ENCODE measurements around the gene MAML1.
A peak's percentile ranks its signal among the peaks of the same experiment; 100 is the strongest.
"Not testable (repeated sequence)": the region's sequence is repeated elsewhere in the genome, so short reads cannot be mapped to it uniquely, and the experiment has no call there.

Gene MAML1

DNA sequence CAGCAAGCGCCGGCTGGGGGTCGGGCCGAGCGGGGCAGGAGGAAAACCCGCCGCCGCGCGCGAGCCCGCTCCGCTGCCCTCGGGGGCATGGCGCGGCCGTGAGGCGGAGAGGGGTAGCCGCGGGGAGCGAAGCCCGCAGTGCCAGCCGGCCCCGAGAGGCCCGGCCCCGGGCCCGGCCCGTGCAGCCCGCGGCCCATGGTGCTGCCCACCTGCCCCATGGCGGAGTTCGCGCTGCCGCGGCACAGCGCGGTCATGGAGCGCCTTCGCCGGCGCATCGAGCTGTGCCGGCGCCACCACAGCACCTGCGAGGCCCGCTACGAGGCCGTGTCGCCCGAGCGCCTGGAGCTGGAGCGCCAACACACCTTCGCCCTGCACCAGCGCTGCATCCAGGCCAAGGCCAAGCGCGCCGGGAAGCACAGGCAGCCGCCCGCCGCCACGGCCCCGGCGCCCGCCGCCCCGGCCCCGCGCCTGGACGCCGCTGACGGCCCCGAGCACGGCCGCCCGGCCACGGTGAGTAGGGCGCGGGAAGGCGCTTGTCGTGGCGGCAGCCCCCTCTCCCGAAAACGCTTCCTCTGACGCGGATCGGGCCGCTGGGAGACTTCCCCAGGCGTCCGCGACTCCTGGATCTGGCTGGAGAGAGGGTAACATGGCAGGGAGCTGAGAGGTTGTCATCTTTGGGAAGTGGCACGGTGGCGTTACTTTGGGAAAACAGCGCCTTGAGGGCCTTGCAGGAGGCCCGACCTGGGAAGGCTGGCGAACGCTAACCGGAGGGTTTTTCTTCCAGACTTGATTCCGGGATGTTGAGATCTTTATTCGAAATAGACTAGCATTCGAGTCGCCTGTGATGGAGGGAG lies 523 bp downstream of the MAML1 start:
- TF ChIP-seq, protein P1, sequence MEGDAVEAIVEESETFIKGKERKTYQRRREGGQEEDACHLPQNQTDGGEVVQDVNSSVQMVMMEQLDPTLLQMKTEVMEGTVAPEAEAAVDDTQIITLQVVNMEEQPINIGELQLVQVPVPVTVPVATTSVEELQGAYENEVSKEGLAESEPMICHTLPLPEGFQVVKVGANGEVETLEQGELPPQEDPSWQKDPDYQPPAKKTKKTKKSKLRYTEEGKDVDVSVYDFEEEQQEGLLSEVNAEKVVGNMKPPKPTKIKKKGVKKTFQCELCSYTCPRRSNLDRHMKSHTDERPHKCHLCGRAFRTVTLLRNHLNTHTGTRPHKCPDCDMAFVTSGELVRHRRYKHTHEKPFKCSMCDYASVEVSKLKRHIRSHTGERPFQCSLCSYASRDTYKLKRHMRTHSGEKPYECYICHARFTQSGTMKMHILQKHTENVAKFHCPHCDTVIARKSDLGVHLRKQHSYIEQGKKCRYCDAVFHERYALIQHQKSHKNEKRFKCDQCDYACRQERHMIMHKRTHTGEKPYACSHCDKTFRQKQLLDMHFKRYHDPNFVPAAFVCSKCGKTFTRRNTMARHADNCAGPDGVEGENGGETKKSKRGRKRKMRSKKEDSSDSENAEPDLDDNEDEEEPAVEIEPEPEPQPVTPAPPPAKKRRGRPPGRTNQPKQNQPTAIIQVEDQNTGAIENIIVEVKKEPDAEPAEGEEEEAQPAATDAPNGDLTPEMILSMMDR (IDR thresholded peaks at IDR 0.05; ENCODE audit: insufficient read depth, low read depth, low read length, missing control alignments), result no peak
- DNase-seq (ENCODE audit: low read depth), result peak; percentile 50
- peak overlapping the region; percentile 98 for H3K4me3 ChIP-seq (ENCODE audit: low read depth, low read length)

DNA sequence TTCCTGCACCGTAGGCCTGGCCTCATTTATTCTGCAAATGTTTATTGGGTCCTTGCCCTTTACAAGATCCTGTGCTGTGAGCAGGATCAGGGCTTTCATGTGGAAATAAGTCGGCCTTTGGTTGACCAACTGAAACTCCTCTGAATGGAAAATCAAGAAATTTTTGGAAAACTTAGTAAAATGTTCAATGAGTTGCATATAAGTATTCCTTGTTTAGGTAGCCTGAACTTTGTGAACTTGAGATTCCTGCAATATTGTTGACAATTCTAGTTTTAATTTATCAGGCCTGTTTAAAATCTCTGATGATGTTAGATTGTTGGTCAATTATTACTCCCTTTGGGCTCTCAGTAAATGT lies 1.1 kb downstream of the MAML1 start:
- H3K4me3 ChIP-seq (ENCODE audit: low read depth, low read length), result peak overlapping the region; percentile 98
- TF ChIP-seq, protein P1 (IDR thresholded peaks at IDR 0.05; ENCODE audit: insufficient read depth, low read depth, low read length, missing control alignments), result no peak
- DNase-seq (ENCODE audit: low read depth), result no peak

- peak overlapping the region; percentile 98 for H3K4me3 ChIP-seq (ENCODE audit: low read depth, low read length)
- DNase-seq (ENCODE audit: low read depth), result no peak
- TF ChIP-seq, protein P1 (IDR thresholded peaks at IDR 0.05; ENCODE audit: insufficient read depth, low read depth, low read length, missing control alignments), result no peak
Measured at GRCh38 chr5:179734536-179735164, 2.0 kb downstream of the MAML1 start.

- H3K4me3 ChIP-seq (ENCODE audit: low read depth, low read length), result no peak overlapping the region
- no peak for DNase-seq (ENCODE audit: low read depth)
- TF ChIP-seq, protein P1 (IDR thresholded peaks at IDR 0.05; ENCODE audit: insufficient read depth, low read depth, low read length, missing control alignments), result no peak
Measured at GRCh38 chr5:179738742-179739141, 6.1 kb downstream of the MAML1 start.

GRCh38 chr5:179744106-179744505 lies 11.5 kb downstream of the MAML1 start:
- not testable (repeated sequence) for DNase-seq (ENCODE audit: low read depth); H3K4me3 ChIP-seq (ENCODE audit: low read depth, low read length)

GRCh38 chr5:179746872-179747271 lies 14.2 kb downstream of the MAML1 start:
- no peak overlapping the region for H3K4me3 ChIP-seq (ENCODE audit: low read depth, low read length)
- TF ChIP-seq, protein P1 (IDR thresholded peaks at IDR 0.05; ENCODE audit: insufficient read depth, low read depth, low read length, missing control alignments), result no peak
- DNase-seq (ENCODE audit: low read depth), result no peak

- no peak overlapping the region for H3K4me3 ChIP-seq (ENCODE audit: low read depth, low read length)
- TF ChIP-seq, protein P1 (IDR thresholded peaks at IDR 0.05; ENCODE audit: insufficient read depth, low read depth, low read length, missing control alignments), result no peak
- no peak for DNase-seq (ENCODE audit: low read depth)
Measured at GRCh38 chr5:179747811-179748210, 15.2 kb downstream of the MAML1 start.

Measured in GM12865 (cell line).